ENCODE measurements around the gene CELF6. TPM values are rescaled to one million over a fixed set of nuclear protein-coding genes. Genes with fewer than 3 reads are reported as not detected.

The CELF6 gene
- polyA plus RNA-seq, 3 donors: 2.9 TPM; not detected in 2

- Histone ChIP-seq H3K4me3 (replicated peaks in 1 of 3; ENCODE audit: low read depth in 2 of 3, low read length in 3 of 3) (no peak overlapping the region), H3K79me2 (ENCODE audit: insufficient read depth, low read length) (no peaks in the 10 kb centered on the region), H3K4me1 (ENCODE audit: control insufficient read depth in 1 of 2, insufficient read depth in 2 of 2, low read length in 2 of 2) (peaks cover 8% of the 10 kb centered on the region in 2 donors), H3K4me2 (replicated peaks; ENCODE audit: extremely low read depth, low read length, poor library complexity, severe bottlenecking) (no peak overlapping the region), H3K9ac (ENCODE audit: insufficient read depth, low read length, poor library complexity, severe bottlenecking) (no peak overlapping the region), H4K20me1 (ENCODE audit: insufficient read depth, low read length) (peaks cover 7% of the 10 kb centered on the region), H3K9me3 (replicated peaks in 1 of 2; ENCODE audit: control insufficient read depth in 1 of 2, insufficient read depth in 1 of 2, low read length in 2 of 2) (no peaks in the 10 kb centered on the region), H3K36me3 (replicated peaks in 1 of 2; ENCODE audit: control insufficient read depth in 1 of 2, insufficient read depth in 2 of 2, low read length in 2 of 2) (peaks cover 5 to 11% of the 10 kb centered on the region in 2 donors), H2AFZ (ENCODE audit: insufficient read depth, low read depth, low read length, poor library complexity, severe bottlenecking) (no peak overlapping the region), H3K27me3 (ENCODE audit: control insufficient read depth in 2 of 2, insufficient read depth in 2 of 2, low read length in 2 of 2) (peaks cover 0 to 8% of the 10 kb centered on the region in 2 donors), H3K27ac (ENCODE audit: low read depth in 1 of 2, low read length in 2 of 2) (no peak overlapping the region)
- intact Hi-C loops (cut with micrococcal nuclease): loop anchor here (5.0 to 10.0 kb wide), 2 partner anchors 149 to 461 kb away; partner anchors contain the start of genes ADPGK (in 1 of the 2) and ARIH1 (in 1 of the 2)
- peaks cover 15% of the 10 kb centered on the region for H3K4me1 Mint-ChIP-seq
- H3K9me3 Mint-ChIP-seq: peaks cover 3 to 19% (median 8%) of the 10 kb centered on the region in 7 donors
- H3K27me3 Mint-ChIP-seq (ENCODE audit: low read depth in 3 of 3): peaks cover 14 to 16% (median 15%) of the 10 kb centered on the region in 3 donors
- WGBS (ENCODE audit: insufficient coverage): no CpG with 5 or more reads among the region's 1 CpG
- no peak for DNase-seq
- no peak overlapping the region for H3K4me3 Mint-ChIP-seq
- H3K36me3 Mint-ChIP-seq: peaks cover 23 to 28% of the 10 kb centered on the region in 2 donors
- no peak overlapping the region for H3K27ac Mint-ChIP-seq
- TF ChIP-seq, protein P1, sequence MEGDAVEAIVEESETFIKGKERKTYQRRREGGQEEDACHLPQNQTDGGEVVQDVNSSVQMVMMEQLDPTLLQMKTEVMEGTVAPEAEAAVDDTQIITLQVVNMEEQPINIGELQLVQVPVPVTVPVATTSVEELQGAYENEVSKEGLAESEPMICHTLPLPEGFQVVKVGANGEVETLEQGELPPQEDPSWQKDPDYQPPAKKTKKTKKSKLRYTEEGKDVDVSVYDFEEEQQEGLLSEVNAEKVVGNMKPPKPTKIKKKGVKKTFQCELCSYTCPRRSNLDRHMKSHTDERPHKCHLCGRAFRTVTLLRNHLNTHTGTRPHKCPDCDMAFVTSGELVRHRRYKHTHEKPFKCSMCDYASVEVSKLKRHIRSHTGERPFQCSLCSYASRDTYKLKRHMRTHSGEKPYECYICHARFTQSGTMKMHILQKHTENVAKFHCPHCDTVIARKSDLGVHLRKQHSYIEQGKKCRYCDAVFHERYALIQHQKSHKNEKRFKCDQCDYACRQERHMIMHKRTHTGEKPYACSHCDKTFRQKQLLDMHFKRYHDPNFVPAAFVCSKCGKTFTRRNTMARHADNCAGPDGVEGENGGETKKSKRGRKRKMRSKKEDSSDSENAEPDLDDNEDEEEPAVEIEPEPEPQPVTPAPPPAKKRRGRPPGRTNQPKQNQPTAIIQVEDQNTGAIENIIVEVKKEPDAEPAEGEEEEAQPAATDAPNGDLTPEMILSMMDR (IDR thresholded peaks at IDR 0.05): no peak
Measured at GRCh38 chr15:72323752-72324151, 3.8 kb upstream of the CELF6 start.

- Histone ChIP-seq H3K4me3 (replicated peaks in 1 of 3; ENCODE audit: low read depth in 2 of 3, low read length in 3 of 3) (peak overlapping the region in 1 of 3 experiments; percentile 63), H3K9me3 (replicated peaks in 1 of 2; ENCODE audit: control insufficient read depth in 1 of 2, insufficient read depth in 1 of 2, low read length in 2 of 2) (no peaks in the 10 kb centered on the region), H2AFZ (ENCODE audit: insufficient read depth, low read depth, low read length, poor library complexity, severe bottlenecking) (no peak overlapping the region), H3K4me1 (ENCODE audit: control insufficient read depth in 1 of 2, insufficient read depth in 2 of 2, low read length in 2 of 2) (peaks cover 8% of the 10 kb centered on the region in 2 donors), H3K4me2 (replicated peaks; ENCODE audit: extremely low read depth, low read length, poor library complexity, severe bottlenecking) (peak overlapping the region; percentile 74), H3K36me3 (replicated peaks in 1 of 2; ENCODE audit: control insufficient read depth in 1 of 2, insufficient read depth in 2 of 2, low read length in 2 of 2) (no peaks in the 10 kb centered on the region), H3K9ac (ENCODE audit: insufficient read depth, low read length, poor library complexity, severe bottlenecking) (no peak overlapping the region), H3K79me2 (ENCODE audit: insufficient read depth, low read length) (no peaks in the 10 kb centered on the region), H3K27ac (ENCODE audit: low read depth in 1 of 2, low read length in 2 of 2) (no peak overlapping the region), H3K27me3 (ENCODE audit: control insufficient read depth in 2 of 2, insufficient read depth in 2 of 2, low read length in 2 of 2) (peaks cover 0 to 11% of the 10 kb centered on the region in 2 donors), H4K20me1 (ENCODE audit: insufficient read depth, low read length) (peaks cover 10% of the 10 kb centered on the region)
- TF ChIP-seq, protein P1 (IDR thresholded peaks at IDR 0.05): no peak
- Mint-ChIP-seq H3K27ac (peak overlapping the region in 3 of 7 donors; percentile 19 to 88 (median 44)), H3K4me1 (peaks cover 20% of the 10 kb centered on the region), H3K4me3 (peak overlapping the region; percentile 40 to 83), H3K9me3 (peaks cover 1 to 16% (median 7%) of the 10 kb centered on the region in 7 donors), H3K27me3 (ENCODE audit: low read depth in 3 of 3) (peaks cover 19 to 22% (median 20%) of the 10 kb centered on the region in 3 donors), H3K36me3 (peaks cover 0 to 9% of the 10 kb centered on the region in 2 donors)
- 19% methylated on average over 31 of the region's 48 CpGs for WGBS (ENCODE audit: insufficient coverage)
- DNase-seq: peak; percentile 57 to 63 (median 59)
- intact Hi-C loops (cut with micrococcal nuclease): loop anchor here (5.0 to 10.0 kb wide), 5 partner anchors 55 to 355 kb away; partner anchors contain the start of genes HEXA (in 2 of the 2) and ARIH1 (in 1 of the 2)
Measured at GRCh38 chr15:72319360-72319984, 485 bp downstream of the CELF6 start.
